ENCODE data around the gene ASH1L.
A peak's percentile ranks its signal among the peaks of the same experiment; 100 is the strongest.
"Not testable (repeated sequence)": the region's sequence is repeated elsewhere in the genome, so short reads cannot be mapped to it uniquely, and the experiment has no call there.

ASH1L gene

DNA sequence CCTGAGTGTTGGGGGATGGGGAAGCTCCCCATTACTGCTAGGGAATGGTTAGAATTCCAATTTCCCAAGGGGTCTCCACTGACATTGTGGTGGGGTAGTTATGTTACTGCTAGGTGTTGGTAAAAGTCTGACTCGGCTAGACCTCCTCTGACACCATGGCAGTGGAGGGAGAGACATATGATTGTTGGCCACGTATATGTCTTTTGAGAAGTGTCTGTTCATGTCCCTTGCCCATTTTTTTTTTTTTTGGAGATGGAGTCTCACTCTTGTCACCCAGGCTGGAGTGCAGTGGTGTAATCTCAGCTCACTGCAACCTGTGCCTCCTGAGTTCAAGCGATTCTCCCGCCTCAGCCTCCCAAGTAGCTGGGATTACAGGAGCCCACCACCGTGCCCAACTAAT is 176.8 kb downstream of the ASH1L start:
- not testable (repeated sequence) for H3K9ac ChIP-seq (ENCODE audit: low read length); H3K27me3 ChIP-seq (ENCODE audit: control insufficient read depth, insufficient read depth, low read length); H3K4me1 ChIP-seq (ENCODE audit: control insufficient read depth, insufficient read depth, low read length); H3K27ac ChIP-seq (ENCODE audit: low read depth, low read length); H3K4me3 ChIP-seq (ENCODE audit: low read length); H3K36me3 ChIP-seq (ENCODE audit: control insufficient read depth, insufficient read depth, low read length)

DNA sequence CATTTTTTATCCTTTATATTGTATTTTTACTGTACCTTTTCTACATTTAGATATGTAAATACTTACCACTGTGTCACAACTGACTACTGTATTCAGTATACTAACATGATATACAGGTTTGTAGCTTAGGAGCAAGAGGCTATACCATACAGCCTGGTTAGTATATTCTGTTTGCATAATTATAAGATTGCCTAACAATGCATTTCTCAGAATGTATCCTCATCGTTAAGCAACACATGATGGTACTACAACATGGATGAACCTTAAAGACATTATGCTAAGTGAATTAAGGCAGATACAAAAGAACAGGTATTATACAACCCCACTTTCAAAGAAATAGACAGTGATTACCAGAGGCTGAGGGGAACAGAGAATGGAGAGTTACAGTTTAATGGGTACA is 179.2 kb downstream of the ASH1L start:
- Histone ChIP-seq H3K4me3 (ENCODE audit: low read length) (no peak overlapping the region), H3K27ac (ENCODE audit: low read depth, low read length) (no peak overlapping the region), H3K9ac (ENCODE audit: low read length) (no peak overlapping the region), H3K36me3 (ENCODE audit: control insufficient read depth, insufficient read depth, low read length) (peaks cover 4% of the 10 kb centered on the region), H3K4me1 (ENCODE audit: control insufficient read depth, insufficient read depth, low read length) (no peaks in the 10 kb centered on the region), H3K27me3 (ENCODE audit: control insufficient read depth, insufficient read depth, low read length) (no peaks in the 10 kb centered on the region)

DNA sequence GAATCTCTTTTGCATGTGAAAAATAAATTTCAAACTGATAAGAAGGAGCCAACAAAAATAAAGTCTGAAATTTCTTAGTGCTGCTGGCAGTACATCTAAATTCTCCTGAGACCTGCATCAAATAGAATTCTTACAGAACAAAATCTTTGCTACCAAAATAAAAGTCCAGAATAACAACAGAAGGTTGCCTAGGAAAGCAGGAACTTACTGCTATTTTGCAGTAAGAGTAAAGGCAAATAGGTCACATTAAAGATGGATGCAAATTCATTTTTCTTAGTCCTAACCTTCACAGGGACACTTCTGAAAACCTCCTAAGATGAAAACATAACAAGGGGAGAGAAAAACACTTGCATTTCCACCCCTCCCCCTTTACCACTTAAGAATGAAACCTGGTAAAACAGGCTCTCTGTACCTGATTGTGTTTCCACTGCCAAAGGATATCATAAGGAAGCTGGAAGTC is 182.9 kb downstream of the ASH1L start:
- peaks cover 18% of the 10 kb centered on the region for H3K36me3 ChIP-seq (ENCODE audit: control insufficient read depth, insufficient read depth, low read length)
- H3K4me1 ChIP-seq (ENCODE audit: control insufficient read depth, insufficient read depth, low read length), result no peaks in the 10 kb centered on the region
- no peak overlapping the region for H3K4me3 ChIP-seq (ENCODE audit: low read length)
- no peak overlapping the region for H3K9ac ChIP-seq (ENCODE audit: low read length)
- no peaks in the 10 kb centered on the region for H3K27me3 ChIP-seq (ENCODE audit: control insufficient read depth, insufficient read depth, low read length)
- H3K27ac ChIP-seq (ENCODE audit: low read depth, low read length), result no peak overlapping the region

DNA sequence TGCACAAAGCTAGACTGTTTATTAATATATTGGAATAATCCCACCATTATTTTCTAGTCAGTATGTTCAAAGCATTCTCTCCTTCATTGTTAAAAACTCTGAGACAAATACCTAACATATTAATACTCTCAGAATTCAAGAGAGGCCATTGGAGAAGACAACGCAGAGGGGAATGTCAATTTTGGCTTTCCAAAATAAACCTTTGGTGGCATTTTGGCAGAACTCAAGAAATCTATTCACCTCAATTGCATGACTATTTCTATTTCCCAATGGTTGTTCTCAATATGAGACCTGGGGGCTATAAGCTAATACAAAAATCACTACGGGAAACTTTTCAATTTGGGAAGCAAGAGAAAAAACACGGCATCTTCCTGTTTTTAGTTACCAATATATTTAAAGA is 183.4 kb downstream of the ASH1L start:
- Histone ChIP-seq H3K27me3 (ENCODE audit: control insufficient read depth, insufficient read depth, low read length) (no peaks in the 10 kb centered on the region), H3K36me3 (ENCODE audit: control insufficient read depth, insufficient read depth, low read length) (peaks cover 22% of the 10 kb centered on the region), H3K4me3 (ENCODE audit: low read length) (no peak overlapping the region), H3K4me1 (ENCODE audit: control insufficient read depth, insufficient read depth, low read length) (no peaks in the 10 kb centered on the region), H3K9ac (ENCODE audit: low read length) (no peak overlapping the region), H3K27ac (ENCODE audit: low read depth, low read length) (no peak overlapping the region)

DNA sequence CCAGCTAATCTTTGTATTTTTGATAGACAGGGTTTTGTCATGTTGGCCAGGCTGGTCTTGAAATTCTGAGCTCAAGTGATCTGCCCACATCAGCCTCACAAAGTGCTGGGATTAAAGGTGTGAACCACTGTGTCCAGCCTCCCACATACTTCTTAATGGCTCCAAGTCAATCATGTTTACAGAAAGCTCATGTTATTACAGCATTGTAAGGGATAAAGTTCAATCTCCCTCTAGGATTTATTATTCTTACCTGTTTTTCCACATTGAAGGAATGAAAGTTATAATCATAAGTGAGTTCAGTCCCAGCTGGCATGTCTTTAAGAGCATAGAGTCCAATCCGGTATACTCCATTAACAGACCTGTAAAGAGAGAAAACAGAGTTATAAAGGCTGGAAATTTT is 202.6 kb downstream of the ASH1L start:
- no peaks in the 10 kb centered on the region for H3K4me1 ChIP-seq (ENCODE audit: control insufficient read depth, insufficient read depth, low read length)
- no peak overlapping the region for H3K9ac ChIP-seq (ENCODE audit: low read length)
- no peak overlapping the region for H3K4me3 ChIP-seq (ENCODE audit: low read length)
- no peaks in the 10 kb centered on the region for H3K27me3 ChIP-seq (ENCODE audit: control insufficient read depth, insufficient read depth, low read length)
- no peak overlapping the region for H3K27ac ChIP-seq (ENCODE audit: low read depth, low read length)
- H3K36me3 ChIP-seq (ENCODE audit: control insufficient read depth, insufficient read depth, low read length), result peaks cover 12% of the 10 kb centered on the region

DNA sequence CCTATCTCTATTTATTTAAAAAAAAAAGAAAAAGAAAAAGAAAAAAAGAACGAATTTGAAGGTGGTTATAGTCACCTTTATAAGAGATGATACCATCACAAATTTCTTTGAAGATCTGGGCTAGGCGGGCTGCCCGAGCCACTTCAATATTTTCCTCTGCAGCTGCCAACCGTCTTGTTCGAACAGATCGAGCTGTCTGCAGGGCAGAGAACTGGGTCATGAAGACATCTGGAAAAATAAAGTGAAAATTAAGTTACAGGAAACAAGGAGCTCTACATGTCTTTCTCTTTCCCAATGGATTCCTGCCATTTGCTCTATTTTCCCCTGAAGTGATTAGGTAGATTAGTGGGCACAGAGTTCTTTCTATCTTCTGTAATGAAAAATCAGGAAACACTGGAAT is 210.0 kb downstream of the ASH1L start:
- Histone ChIP-seq H3K27ac (ENCODE audit: low read depth, low read length) (no peak overlapping the region), H3K36me3 (ENCODE audit: control insufficient read depth, insufficient read depth, low read length) (peaks cover 26% of the 10 kb centered on the region), H3K4me1 (ENCODE audit: control insufficient read depth, insufficient read depth, low read length) (no peaks in the 10 kb centered on the region), H3K4me3 (ENCODE audit: low read length) (no peak overlapping the region), H3K9ac (ENCODE audit: low read length) (no peak overlapping the region), H3K27me3 (ENCODE audit: control insufficient read depth, insufficient read depth, low read length) (no peaks in the 10 kb centered on the region)

DNA sequence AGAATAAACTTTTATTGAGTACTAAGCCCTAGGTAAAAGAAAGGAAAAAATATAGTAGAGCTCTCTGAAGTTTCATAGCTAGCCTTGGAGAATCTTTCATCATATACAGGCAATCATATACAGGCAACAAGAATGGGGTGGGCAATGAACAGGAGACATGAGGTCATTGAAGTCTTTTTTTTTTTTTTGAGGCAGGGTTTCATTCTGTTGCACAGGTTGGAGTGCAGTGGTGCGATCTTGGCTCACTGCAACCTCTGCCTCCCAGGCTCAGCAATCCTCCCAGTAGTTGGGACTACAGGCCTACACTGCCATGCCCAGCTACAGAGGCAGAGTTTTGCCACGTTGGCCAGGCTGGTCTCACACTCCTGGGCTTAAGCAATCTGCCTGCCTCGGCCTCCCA is 219.8 kb downstream of the ASH1L start:
- peaks cover 45% of the 10 kb centered on the region for H3K36me3 ChIP-seq (ENCODE audit: control insufficient read depth, insufficient read depth, low read length)
- H3K4me3 ChIP-seq (ENCODE audit: low read length), result no peak overlapping the region
- no peaks in the 10 kb centered on the region for H3K4me1 ChIP-seq (ENCODE audit: control insufficient read depth, insufficient read depth, low read length)

DNA sequence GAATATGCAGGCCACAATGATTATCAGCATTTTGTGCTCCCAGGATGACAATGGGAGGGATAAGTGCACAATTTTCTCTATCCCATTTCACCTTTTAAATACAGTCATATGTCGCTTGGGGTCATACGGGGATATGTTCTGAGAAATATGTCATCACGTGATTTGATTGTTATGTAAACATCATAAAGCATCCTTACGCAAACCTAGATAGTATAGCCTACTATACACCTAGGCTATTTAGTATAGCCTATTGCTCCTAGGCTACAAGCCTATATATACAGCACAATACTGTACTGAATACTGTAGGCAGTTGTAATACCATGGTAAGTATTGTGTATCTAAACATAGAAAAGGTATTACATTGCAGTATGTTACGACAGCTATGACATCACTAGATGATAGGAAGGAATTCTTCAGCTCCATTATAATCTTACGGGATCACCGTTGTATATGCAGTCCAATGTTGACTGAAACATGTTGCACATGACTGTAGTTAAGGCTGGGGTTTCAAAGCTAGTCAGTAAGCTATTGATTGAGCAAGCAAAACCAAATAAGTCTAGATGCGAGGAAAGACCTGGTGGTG is 223.0 kb downstream of the ASH1L start:
- H3K4me3 ChIP-seq (ENCODE audit: low read length), result no peak overlapping the region
- no peaks in the 10 kb centered on the region for H3K4me1 ChIP-seq (ENCODE audit: control insufficient read depth, insufficient read depth, low read length)
- no peak overlapping the region for H3K27ac ChIP-seq (ENCODE audit: low read depth, low read length)
- H3K36me3 ChIP-seq (ENCODE audit: control insufficient read depth, insufficient read depth, low read length), result peaks cover 40% of the 10 kb centered on the region
- H3K27me3 ChIP-seq (ENCODE audit: control insufficient read depth, insufficient read depth, low read length), result no peaks in the 10 kb centered on the region
- no peak overlapping the region for H3K9ac ChIP-seq (ENCODE audit: low read length)

More for the DNA sequence above, 219.8 kb downstream of the ASH1L start:
- H3K9ac ChIP-seq (ENCODE audit: low read length), result no peak overlapping the region
- no peak overlapping the region for H3K27ac ChIP-seq (ENCODE audit: low read depth, low read length)
- no peaks in the 10 kb centered on the region for H3K27me3 ChIP-seq (ENCODE audit: control insufficient read depth, insufficient read depth, low read length)

DNA sequence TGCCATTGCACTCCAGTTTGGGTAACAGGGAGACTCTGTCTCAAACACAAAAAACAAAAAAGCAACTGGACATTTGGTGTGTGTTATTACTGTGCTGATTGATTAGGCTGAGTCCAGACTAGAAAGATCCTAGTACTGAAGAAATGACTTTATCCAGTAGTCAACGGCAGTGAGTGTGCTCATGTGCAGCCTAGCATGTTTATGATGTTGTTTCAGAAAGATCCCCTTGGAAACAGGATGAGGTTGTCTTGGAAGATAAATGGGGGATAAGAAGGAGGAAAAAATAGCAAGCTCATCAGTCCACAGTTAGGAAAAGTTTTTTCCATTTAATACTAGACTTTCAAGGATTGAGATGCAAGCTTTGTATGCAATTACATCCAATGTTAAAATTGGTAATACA is 227.6 kb downstream of the ASH1L start:
- Histone ChIP-seq H3K4me1 (ENCODE audit: control insufficient read depth, insufficient read depth, low read length) (no peaks in the 10 kb centered on the region), H3K27me3 (ENCODE audit: control insufficient read depth, insufficient read depth, low read length) (no peaks in the 10 kb centered on the region), H3K27ac (ENCODE audit: low read depth, low read length) (no peak overlapping the region), H3K4me3 (ENCODE audit: low read length) (no peak overlapping the region), H3K36me3 (ENCODE audit: control insufficient read depth, insufficient read depth, low read length) (peaks cover 29% of the 10 kb centered on the region), H3K9ac (ENCODE audit: low read length) (no peak overlapping the region)

DNA sequence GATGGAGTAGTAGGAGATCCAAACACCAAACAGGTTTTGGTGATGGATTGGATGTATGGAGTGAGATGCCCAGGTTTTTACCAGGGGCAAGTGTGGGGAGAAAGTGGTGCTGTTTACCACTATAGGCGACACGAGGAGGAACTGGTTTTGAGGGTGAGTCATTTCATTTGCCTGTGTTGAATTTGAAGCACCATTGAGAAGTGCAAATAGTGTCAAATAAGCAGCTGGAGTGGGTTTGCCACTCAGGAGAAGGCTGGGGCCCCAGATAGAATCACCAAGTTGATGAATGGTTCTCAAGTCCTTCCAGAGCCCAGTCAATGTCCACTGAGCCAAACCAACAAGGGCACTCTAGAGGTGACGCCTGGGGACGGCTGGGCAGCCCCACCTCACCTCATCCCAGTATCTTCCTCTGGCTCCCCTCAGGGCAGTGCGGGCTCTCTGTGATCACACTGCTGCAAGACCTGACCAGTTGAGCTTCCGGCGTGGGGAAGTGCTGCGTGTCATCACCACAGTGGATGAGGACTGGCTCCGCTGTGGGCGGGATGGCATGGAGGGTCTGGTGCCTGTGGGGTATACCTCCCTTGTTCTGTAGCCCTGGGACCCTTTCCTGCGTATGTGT is 232.5 kb downstream of the ASH1L start:
- H3K9ac ChIP-seq (ENCODE audit: low read length), result peak overlapping the region; percentile 21
- peaks cover 10% of the 10 kb centered on the region for H3K36me3 ChIP-seq (ENCODE audit: control insufficient read depth, insufficient read depth, low read length)
- no peaks in the 10 kb centered on the region for H3K27me3 ChIP-seq (ENCODE audit: control insufficient read depth, insufficient read depth, low read length)
- no peak overlapping the region for H3K27ac ChIP-seq (ENCODE audit: low read depth, low read length)
- H3K4me1 ChIP-seq (ENCODE audit: control insufficient read depth, insufficient read depth, low read length), result peaks cover 4% of the 10 kb centered on the region
- no peak overlapping the region for H3K4me3 ChIP-seq (ENCODE audit: low read length)

DNA sequence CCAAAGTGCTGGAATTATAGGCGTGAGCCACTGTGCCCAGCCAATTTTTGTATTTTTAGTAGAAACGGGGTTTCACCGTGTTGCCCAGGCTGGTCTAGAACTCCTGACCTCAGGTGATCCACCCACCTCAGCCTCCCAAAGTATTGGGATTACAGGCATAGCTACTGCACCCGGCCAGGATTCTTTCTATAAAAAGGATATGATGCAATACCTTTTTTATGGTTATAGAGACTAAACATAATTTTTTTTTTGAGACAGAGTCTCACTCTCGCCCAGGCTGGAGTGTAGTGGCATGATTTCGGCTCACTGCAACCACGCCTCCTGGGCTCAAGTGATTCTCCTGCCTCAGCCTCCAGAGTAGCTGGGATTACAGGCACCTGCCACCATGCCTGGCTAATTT is 233.7 kb downstream of the ASH1L start:
- H3K27ac ChIP-seq (ENCODE audit: low read depth, low read length); H3K4me1 ChIP-seq (ENCODE audit: control insufficient read depth, insufficient read depth, low read length); H3K9ac ChIP-seq (ENCODE audit: low read length); H3K27me3 ChIP-seq (ENCODE audit: control insufficient read depth, insufficient read depth, low read length); H3K4me3 ChIP-seq (ENCODE audit: low read length): not testable (repeated sequence)
- H3K36me3 ChIP-seq (ENCODE audit: control insufficient read depth, insufficient read depth, low read length), result peaks cover 10% of the 10 kb centered on the region

DNA sequence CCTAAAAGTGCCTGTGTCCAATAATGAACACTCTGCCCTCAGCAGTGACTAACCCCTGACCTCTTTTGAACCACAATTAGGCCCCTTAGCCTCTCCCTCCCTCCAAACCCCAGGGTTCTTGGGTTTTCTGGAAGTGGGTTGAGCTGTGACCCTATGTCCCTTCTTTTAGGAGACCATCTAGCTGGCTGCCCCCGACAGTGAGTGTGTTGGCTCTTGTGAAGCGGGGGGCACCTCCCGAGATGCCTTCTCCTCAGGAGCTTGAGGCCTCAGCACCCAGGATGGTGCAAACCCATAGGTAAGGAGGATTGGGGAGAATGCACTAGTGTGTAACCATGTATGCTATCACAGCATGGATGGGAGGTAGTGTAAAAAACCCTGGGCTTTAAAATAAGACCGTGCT is 234.6 kb downstream of the ASH1L start:
- H3K9ac ChIP-seq (ENCODE audit: low read length), result no peak overlapping the region
- H3K36me3 ChIP-seq (ENCODE audit: control insufficient read depth, insufficient read depth, low read length), result peaks cover 10% of the 10 kb centered on the region
- H3K27me3 ChIP-seq (ENCODE audit: control insufficient read depth, insufficient read depth, low read length), result no peaks in the 10 kb centered on the region
- no peak overlapping the region for H3K4me3 ChIP-seq (ENCODE audit: low read length)
- no peak overlapping the region for H3K27ac ChIP-seq (ENCODE audit: low read depth, low read length)
- peaks cover 4% of the 10 kb centered on the region for H3K4me1 ChIP-seq (ENCODE audit: control insufficient read depth, insufficient read depth, low read length)

DNA sequence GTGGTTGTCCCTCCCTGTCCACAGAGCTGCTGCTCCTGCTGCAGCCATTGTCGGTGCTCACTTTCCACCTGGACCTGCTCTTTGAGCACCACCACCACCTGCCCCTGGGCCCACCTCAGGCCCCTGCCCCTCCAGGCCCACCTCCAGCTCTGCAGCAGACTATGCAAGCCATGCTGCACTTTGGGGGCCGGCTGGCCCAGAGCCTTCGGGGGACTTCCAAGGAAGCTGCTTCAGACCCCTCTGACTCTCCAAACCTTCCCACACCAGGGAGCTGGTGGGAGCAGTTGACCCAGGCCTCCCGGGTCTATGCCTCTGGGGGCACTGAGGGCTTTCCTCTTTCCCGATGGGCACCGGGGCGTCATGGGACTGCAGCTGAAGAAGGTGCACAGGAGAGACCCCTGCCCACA is 236.0 kb downstream of the ASH1L start:
- no peak overlapping the region for H3K9ac ChIP-seq (ENCODE audit: low read length)

More for the DNA sequence above, 236.0 kb downstream of the ASH1L start:
- Histone ChIP-seq H3K36me3 (ENCODE audit: control insufficient read depth, insufficient read depth, low read length) (peaks cover 10% of the 10 kb centered on the region), H3K27me3 (ENCODE audit: control insufficient read depth, insufficient read depth, low read length) (no peaks in the 10 kb centered on the region), H3K27ac (ENCODE audit: low read depth, low read length) (no peak overlapping the region), H3K4me3 (ENCODE audit: low read length) (no peak overlapping the region), H3K4me1 (ENCODE audit: control insufficient read depth, insufficient read depth, low read length) (peaks cover 12% of the 10 kb centered on the region)
